Measurements from ENCODE around the gene NCMAP.

The NCMAP gene

DNA sequence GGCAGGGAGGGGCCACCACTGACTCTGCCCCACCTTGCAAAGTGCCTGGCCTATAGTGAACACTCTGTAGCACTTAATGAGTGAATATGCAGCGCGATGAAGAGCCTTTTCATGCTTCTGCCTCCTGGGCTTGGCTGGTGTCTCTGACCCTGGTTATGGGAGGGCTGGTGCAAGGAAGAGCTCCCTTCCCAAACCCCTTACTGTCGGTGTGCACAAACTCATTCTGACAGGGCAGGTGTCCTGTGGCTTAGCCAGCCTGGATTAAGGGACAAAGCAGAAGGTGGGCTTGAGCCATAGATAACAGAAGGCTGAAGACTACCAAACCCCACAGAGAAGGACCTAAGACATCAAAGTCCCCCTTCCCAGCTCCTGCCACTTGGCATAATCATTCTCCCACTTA is 2.0 kb upstream of the NCMAP start:
- TF ChIP-seq GATA1 (IDR thresholded peaks at IDR 0.05; ENCODE audit: low read depth, low read length) (no peak), POLR2A (IDR thresholded peaks at IDR 0.05; ENCODE audit: low read length) (no peak)
- DNase-seq: no peak

DNA sequence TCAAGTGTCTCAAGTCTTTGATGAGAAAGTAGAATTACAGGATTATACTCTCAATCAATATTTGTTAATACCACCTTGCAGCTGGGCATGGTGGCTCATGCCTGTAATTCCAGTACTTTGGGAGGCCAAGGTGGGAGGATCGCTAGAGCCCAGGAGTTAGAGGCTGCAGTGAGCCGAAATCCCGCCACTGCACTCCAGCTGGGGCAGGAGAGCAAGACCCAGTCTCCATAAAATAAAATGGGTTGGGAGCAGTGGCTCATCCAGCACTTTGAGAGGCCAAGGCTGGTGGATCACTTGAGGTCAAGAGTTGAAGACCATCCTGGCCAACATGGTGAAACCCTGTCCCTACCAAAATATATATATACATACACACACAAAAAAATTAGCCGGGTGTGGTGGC is 1.2 kb upstream of the NCMAP start:
- DNase-seq: no peak
- TF ChIP-seq POLR2A (IDR thresholded peaks at IDR 0.05; ENCODE audit: low read length): no peak
- no peak for TF ChIP-seq GATA1 (IDR thresholded peaks at IDR 0.05; ENCODE audit: low read depth, low read length)

DNA sequence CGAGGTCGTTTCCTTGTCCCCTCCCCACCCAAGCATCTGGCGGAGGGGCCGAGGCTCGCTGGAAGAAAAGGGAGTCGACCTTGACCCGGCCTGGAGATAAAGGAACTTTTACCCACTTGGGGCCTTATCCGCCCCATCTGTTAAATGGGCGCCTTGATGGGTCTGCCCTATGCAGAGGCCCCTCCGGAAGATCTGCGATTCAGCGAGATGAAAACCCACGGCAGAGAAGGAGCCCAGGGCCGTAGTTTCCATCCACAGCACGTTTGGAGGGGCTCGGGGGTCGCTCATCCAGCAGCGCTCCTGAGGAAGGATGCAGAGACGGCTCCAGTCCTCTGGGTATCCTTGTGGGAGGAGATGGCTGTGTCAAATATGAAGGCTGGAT is 518 bp downstream of the NCMAP start:
- no peak for TF ChIP-seq GATA1 (IDR thresholded peaks at IDR 0.05; ENCODE audit: low read depth, low read length)
- TF ChIP-seq POLR2A (IDR thresholded peaks at IDR 0.05; ENCODE audit: low read length): no peak
- no peak for DNase-seq

DNA sequence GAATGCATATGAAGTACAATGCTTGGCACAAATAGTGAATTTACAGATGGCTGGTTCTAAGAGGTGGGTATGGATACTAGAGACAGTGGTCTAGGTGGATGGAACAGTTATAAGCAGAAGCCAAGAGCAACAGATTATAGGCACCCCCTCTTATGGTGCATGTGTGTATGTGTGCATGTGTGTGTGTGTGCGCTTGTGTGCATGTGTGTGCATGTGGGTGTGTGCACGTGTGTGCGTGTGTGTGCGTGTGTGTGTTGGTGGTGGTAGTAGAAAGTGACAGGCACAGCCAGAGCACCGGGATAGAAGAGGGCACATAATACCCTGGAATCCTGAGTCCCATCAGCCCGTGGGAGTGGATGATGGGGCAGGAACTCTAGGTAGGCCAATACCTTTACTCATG is 1.3 kb downstream of the NCMAP start:
- TF ChIP-seq POLR2A (IDR thresholded peaks at IDR 0.05; ENCODE audit: low read length): no peak
- TF ChIP-seq GATA1 (IDR thresholded peaks at IDR 0.05; ENCODE audit: low read depth, low read length): no peak
- no peak for DNase-seq

DNA sequence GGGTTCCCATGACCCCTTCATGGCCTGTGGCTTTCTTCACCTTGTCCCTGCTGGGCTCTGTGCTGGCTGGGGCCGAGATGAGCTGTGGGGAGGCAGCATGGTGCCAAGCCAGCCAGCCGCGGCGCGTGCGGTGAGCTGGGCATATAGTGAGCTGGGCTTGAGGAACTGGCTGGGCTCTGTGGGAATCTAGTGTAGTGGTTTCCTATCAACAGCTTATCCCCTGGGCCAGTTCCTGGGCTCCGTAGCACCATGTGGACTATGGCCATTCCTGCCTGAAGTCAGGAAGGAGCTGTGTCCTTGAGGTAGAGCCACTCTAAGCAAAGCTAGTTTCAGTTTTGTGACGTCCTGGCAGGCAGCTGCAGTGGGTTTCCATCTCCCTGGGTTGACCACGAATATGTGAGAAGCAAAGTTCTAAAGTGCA is 1.8 kb downstream of the NCMAP start:
- TF ChIP-seq POLR2A (IDR thresholded peaks at IDR 0.05; ENCODE audit: low read length): no peak
- TF ChIP-seq GATA1 (IDR thresholded peaks at IDR 0.05; ENCODE audit: low read depth, low read length): no peak
- DNase-seq: no peak

- TF ChIP-seq POLR2A (IDR thresholded peaks at IDR 0.05; ENCODE audit: low read length) (no peak), GATA1 (IDR thresholded peaks at IDR 0.05; ENCODE audit: low read depth, low read length) (no peak)
- DNase-seq: no peak
Measured at GRCh38 chr1:24558455-24558854, 2.6 kb downstream of the NCMAP start.

DNA sequence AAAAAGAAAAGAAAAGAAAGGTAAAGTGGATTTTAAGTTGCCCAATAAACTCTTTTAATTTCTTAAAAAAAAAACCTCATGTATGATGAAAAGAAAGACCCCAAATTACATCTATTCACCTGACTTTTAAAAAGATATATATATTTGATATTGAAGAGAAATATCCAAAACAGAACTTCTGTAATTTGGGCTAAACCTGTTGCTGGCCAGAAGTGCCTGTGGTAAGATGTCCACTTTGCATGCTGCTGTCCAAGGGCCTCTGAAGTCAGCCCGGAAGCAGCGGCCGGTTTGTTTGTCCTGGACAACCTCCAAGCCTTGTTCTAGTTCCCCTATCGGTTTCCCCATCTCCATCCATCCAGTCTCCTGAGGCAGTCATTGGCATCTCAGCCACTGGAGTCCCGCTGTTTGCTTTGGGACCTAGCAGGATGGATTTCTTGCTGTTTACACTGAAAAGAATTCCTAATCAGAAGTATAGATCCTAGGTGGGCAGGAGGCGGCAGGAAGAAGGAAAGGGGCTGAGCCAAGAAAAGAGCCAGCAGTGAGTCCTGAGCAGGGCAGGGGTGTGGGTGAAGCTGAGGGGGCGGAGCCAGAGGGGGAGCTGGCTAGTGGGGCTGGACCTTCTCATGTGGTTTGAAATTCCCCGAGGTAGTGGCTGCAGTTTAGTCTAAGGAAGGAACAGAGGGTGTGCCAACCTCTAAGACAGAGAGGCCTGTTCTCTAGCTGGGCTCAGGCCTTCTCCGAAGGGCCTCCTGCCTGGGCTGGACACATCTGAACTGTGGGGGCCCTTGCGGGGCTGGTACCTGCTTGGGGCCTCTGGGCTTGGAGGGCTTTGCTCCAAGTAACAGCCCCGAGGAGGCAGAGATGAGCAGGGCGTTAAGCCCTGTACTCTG is 3.3 kb downstream of the NCMAP start:
- TF ChIP-seq POLR2A (IDR thresholded peaks at IDR 0.05; ENCODE audit: low read length): no peak
- TF ChIP-seq GATA1 (IDR thresholded peaks at IDR 0.05; ENCODE audit: low read depth, low read length): no peak

GRCh38 chr1:24560361-24560760 is 4.5 kb downstream of the NCMAP start:
- no peak for TF ChIP-seq POLR2A (IDR thresholded peaks at IDR 0.05; ENCODE audit: low read length)
- TF ChIP-seq GATA1 (IDR thresholded peaks at IDR 0.05; ENCODE audit: low read depth, low read length): no peak
- DNase-seq: no peak

More for the DNA sequence above, 3.3 kb downstream of the NCMAP start:
- DNase-seq: no peak

GRCh38 chr1:24562625-24563024 is 6.7 kb downstream of the NCMAP start:
- no peak for DNase-seq
- no peak for TF ChIP-seq POLR2A (IDR thresholded peaks at IDR 0.05; ENCODE audit: low read length)
- TF ChIP-seq GATA1 (IDR thresholded peaks at IDR 0.05; ENCODE audit: low read depth, low read length): no peak

DNA sequence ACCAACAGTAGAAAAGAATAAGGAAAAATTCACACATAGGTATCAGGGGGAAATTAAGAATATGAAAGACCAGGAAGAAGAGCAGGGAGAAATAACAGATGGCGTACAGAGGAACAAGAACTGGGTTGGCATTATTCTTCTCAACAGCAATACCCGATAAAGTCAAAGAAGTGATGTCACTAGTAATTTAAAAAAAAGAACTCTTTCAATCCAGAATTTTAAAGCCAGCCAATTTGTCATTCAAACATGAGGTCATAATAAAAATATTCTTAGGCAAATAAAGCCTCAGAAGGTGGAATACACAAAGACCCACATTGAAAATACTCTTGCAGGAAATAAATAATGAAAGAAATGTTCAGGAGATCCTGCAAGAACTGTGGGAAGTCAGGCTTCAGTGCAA is 8.8 kb downstream of the NCMAP start:
- TF ChIP-seq POLR2A (IDR thresholded peaks at IDR 0.05; ENCODE audit: low read length): no peak
- TF ChIP-seq GATA1 (IDR thresholded peaks at IDR 0.05; ENCODE audit: low read depth, low read length): no peak
- no peak for DNase-seq

DNA sequence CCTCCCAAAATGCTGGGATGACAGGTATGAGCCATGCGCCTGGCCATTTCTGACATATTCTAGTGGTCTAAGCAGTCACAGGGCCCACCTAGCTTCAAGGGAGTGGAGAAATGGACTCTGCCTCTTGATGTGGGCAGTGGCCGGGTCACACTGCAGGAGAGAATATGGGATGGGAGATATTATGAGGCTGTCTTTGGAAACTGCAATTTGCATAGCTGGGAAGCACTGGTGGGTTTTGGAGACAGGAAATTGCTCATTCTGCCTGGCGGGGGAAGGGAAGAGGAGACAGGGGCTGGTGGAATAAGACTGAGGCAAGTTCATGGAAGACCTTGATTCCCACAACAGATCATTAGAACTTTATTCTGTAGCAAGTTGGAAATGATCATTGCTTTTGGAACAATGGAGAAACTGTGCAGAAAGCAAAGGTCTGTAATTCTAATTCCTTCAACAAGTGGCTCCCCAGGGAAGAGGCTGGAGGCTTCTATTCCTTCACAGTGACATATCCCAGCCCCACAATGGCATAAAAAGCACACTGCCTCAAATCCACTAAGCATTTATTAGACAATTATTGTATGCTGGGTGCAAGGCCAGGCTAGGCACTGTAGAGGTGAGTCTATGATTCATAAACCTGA is 10.5 kb downstream of the NCMAP start:
- DNase-seq: no peak
- TF ChIP-seq POLR2A (IDR thresholded peaks at IDR 0.05; ENCODE audit: low read length) (no peak), GATA1 (IDR thresholded peaks at IDR 0.05; ENCODE audit: low read depth, low read length) (no peak)

DNA sequence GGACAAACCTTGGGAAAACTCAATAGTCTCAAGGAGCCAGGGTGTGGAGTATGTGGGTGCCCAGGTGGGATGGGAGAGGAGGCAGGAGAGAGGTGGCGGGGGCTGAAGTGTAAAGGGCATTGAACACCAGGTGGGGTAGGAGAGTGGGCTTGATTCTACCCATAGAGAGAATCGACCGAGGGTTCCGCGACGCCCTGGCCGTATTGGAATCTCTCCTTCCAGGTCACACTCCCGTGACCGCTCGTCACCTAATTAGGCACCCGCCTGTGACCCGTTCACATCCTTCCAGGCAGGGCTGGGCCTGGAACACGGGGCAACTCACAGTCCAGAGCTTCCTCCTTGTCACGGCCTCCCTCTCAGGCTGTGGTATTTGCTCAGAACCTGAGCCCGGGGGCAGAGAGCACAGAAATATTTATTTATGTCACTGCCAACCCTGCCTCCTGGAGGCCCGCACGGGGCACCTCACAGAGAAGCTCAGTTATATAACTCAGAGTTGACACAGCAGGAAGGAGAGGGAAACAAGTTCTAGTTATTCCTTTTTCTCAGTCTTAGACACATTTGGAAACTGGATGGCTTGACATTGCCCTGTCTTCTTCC is 12.0 kb downstream of the NCMAP start:
- no peak for DNase-seq
- TF ChIP-seq GATA1 (IDR thresholded peaks at IDR 0.05; ENCODE audit: low read depth, low read length) (no peak), POLR2A (IDR thresholded peaks at IDR 0.05; ENCODE audit: low read length) (no peak)

GRCh38 chr1:24568475-24568874 is 12.6 kb downstream of the NCMAP start:
- no peak for DNase-seq
- no peak for TF ChIP-seq POLR2A (IDR thresholded peaks at IDR 0.05; ENCODE audit: low read length)
- TF ChIP-seq GATA1 (IDR thresholded peaks at IDR 0.05; ENCODE audit: low read depth, low read length): no peak

DNA sequence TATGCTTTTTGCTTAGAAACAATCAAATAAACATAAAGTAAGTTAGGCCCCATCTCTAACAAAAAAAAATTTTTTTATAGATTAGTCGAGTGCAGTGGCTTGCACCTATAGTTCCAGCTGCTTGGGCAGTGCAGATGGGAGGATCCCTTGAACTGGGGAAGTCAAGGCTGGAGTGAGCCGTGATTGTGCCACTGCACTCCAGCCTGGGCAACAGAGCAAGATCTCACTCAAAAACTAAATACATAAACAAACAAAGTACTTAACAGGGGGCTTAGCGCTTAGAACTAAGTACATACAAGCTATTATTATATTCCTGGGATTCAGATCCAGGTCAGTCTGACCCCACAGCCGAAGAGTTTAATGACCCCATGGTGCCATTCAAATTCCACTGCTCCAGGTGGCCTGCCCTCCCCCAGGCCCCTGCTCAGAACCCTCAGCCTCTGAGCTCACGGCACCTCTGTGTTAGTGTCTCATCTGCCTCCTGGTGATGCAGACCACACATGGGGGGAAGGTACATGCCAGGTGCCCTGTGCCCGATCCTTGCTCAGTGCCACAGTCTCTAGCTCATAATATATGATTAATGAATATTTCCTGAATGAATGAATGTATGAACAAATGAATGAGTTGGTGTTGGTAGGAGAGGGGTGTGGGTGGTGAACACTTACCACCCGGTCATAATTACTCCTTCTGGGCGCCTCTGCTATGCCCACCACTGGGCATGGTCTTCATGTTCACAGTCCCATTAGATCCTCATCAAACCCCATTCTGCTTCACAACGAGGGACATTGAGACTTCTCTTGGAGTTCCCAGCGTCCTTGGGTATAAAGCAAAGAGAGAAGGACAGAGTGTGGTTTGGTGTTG is 14.6 kb downstream of the NCMAP start:
- no peak for TF ChIP-seq GATA1 (IDR thresholded peaks at IDR 0.05; ENCODE audit: low read depth, low read length)
- no peak for DNase-seq

All from erythroblast (primary cell).